ENCODE data around the gene MSLN. TPM values are rescaled to one million over a fixed set of nuclear protein-coding genes. Genes with fewer than 3 reads are reported as not detected.

Gene MSLN
- total and polyA plus RNA-seq, 9 of the 15 experiments (the other 6 are each of a cell fraction or from before 2014, with no cell fraction given): not detected

GRCh38 chr16:720990-721764 is 39.4 kb upstream of the MSLN start, which contains the start of gene ANTKMT (continued):
- peak; percentile 75; the same call in 1 of the 2 replicates for TF ChIP-seq ZNF609 (CRISPR knock-in tag; IDR thresholded peaks at IDR 0.05; ENCODE audit: borderline replicate concordance)
- no peak for TF ChIP-seq PHTF2 (CRISPR knock-in tag; IDR thresholded peaks at IDR 0.05)
- 0 out of 2 replicates have a peak, but pooled peaks have one; percentile 9 for TF ChIP-seq ETV1 (tag; conservative IDR thresholded peaks at IDR 0.05; ENCODE audit: low read depth)
- TF ChIP-seq E2F4 (CRISPR knock-in tag; IDR thresholded peaks at IDR 0.05; ENCODE audit: low read depth): 0 out of 2 replicates have a peak, but pooled peaks have one; percentile 36
- peak; percentile 42 for TF ChIP-seq RBM25 (IDR thresholded peaks at IDR 0.05; ENCODE audit: low read depth, low read length, severe bottlenecking)
- TF ChIP-seq BCL6 (CRISPR knock-in tag; IDR thresholded peaks at IDR 0.05): no peak
- no peak for TF ChIP-seq MCM5 (IDR thresholded peaks at IDR 0.05; ENCODE audit: low read depth)
- TF ChIP-seq TBP (optimal IDR thresholded peaks at IDR 0.05; ENCODE audit: low read depth, low read length): peak; percentile 64
